HEK293 (cell line): ENCODE results near the gene C19orf12.
A peak's percentile ranks its signal among the peaks of the same experiment; 100 is the strongest.

Experiments
- GLI2 ChIP-seq: fragments of 450-650 bp; formaldehyde crosslinking; IDR thresholded peaks from 2 replicates; pipeline ENCODE4; 2017; ENCODE audit warnings: missing biosample characterization, missing genetic modification characterization, low read depth, borderline replicate concordance
- KLF10 ChIP-seq: fragments of 450-650 bp; IDR thresholded peaks from 2 replicates; pipeline ENCODE4 v1.5.1; 2018; ENCODE audit warnings: missing biosample characterization, mild to moderate bottlenecking, missing genetic modification characterization
- RBAK ChIP-seq: fragments of 450-650 bp; formaldehyde crosslinking; IDR thresholded peaks from 2 replicates; pipeline ENCODE4 v1.5.1; 2016; ENCODE audit warnings: missing biosample characterization, missing genetic modification characterization
- SCRT1 ChIP-seq: fragments of 450-650 bp; formaldehyde crosslinking; IDR thresholded peaks from 2 replicates; pipeline ENCODE4 v1.5.1; 2016; ENCODE audit warnings: missing biosample characterization, missing genetic modification characterization, borderline replicate concordance
- WT1 ChIP-seq: fragments of 450-650 bp; formaldehyde crosslinking; IDR thresholded peaks from 2 replicates; pipeline ENCODE4 v1.5.1; 2016; ENCODE audit warnings: missing biosample characterization, missing genetic modification characterization
- ZNF174 ChIP-seq: fragments of 450-650 bp; formaldehyde crosslinking; IDR thresholded peaks from 2 replicates; pipeline ENCODE4 v1.5.0; 2017; ENCODE audit warnings: missing biosample characterization, mild to moderate bottlenecking, missing genetic modification characterization
- ZNF324 ChIP-seq: fragments of 450-650 bp; formaldehyde crosslinking; IDR thresholded peaks from 2 replicates; pipeline ENCODE4 v1.5.1; 2016; ENCODE audit warnings: missing biosample characterization, missing genetic modification characterization
- ZNF48 ChIP-seq: fragments of 450-650 bp; formaldehyde crosslinking; IDR thresholded peaks from 2 replicates; pipeline ENCODE4 v1.5.1; 2016; ENCODE audit warnings: missing biosample characterization, missing genetic modification characterization
- ZNF548 ChIP-seq: fragments of 450-650 bp; formaldehyde crosslinking; IDR thresholded peaks from 2 replicates; pipeline ENCODE4 v1.5.1; 2016; ENCODE audit warnings: missing biosample characterization, missing genetic modification characterization
- ZNF777 ChIP-seq: fragments of 450-650 bp; formaldehyde crosslinking; IDR thresholded peaks from 2 replicates; pipeline ENCODE4 v1.5.1; 2017; ENCODE audit warnings: missing biosample characterization, missing genetic modification characterization, borderline replicate concordance
- ZNF791 ChIP-seq: fragments of 450-650 bp; formaldehyde crosslinking; IDR thresholded peaks from 2 replicates; pipeline ENCODE4 v1.5.1; 2016; ENCODE audit warnings: missing biosample characterization, missing genetic modification characterization
- ZNF830 ChIP-seq: fragments of 450-650 bp; IDR thresholded peaks from 2 replicates; pipeline ENCODE4 v1.5.0; 2018; ENCODE audit warnings: missing biosample characterization, missing genetic modification characterization, low read depth, mild to moderate bottlenecking, moderate library complexity
- TF ChIP-seq, protein P1 (sequence below): fragments of 450-650 bp; formaldehyde crosslinking; IDR thresholded peaks from 2 replicates; pipeline ENCODE4 v1.5.1; 2016; ENCODE audit warnings: missing biosample characterization, missing genetic modification characterization
- TF ChIP-seq, protein P2 (sequence below): fragments of 450-650 bp; formaldehyde crosslinking; IDR thresholded peaks from 2 replicates; pipeline ENCODE4 v1.5.1; 2016; ENCODE audit warnings: missing biosample characterization, missing genetic modification characterization
- TF ChIP-seq, protein P3 (sequence below): fragments of 450-650 bp; formaldehyde crosslinking; IDR thresholded peaks from 2 replicates; pipeline ENCODE4 v1.5.1; 2016; ENCODE audit warnings: missing biosample characterization, missing genetic modification characterization
- TF ChIP-seq, protein P4 (sequence below): fragments of 450-650 bp; formaldehyde crosslinking; conservative IDR thresholded peaks from 2 replicates; pipeline ENCODE4 v1.5.1; 2016; ENCODE audit warnings: low read depth, missing biosample characterization, missing genetic modification characterization
- TF ChIP-seq, protein P5 (sequence below): fragments of 450-650 bp; formaldehyde crosslinking; IDR thresholded peaks from 2 replicates; pipeline ENCODE4 v1.5.1; 2016; ENCODE audit warnings: missing biosample characterization, missing genetic modification characterization, borderline replicate concordance
- TF ChIP-seq, protein P6 (sequence below): fragments of 450-650 bp; formaldehyde crosslinking; IDR thresholded peaks from 2 replicates; pipeline ENCODE4 v1.5.1; 2016; ENCODE audit warnings: missing biosample characterization, missing genetic modification characterization
- TF ChIP-seq, protein P7 (sequence below): fragments of 450-650 bp; formaldehyde crosslinking; IDR thresholded peaks from 2 replicates; pipeline ENCODE4 v1.5.1; 2016; ENCODE audit warnings: missing biosample characterization, missing genetic modification characterization

Gene C19orf12

DNA sequence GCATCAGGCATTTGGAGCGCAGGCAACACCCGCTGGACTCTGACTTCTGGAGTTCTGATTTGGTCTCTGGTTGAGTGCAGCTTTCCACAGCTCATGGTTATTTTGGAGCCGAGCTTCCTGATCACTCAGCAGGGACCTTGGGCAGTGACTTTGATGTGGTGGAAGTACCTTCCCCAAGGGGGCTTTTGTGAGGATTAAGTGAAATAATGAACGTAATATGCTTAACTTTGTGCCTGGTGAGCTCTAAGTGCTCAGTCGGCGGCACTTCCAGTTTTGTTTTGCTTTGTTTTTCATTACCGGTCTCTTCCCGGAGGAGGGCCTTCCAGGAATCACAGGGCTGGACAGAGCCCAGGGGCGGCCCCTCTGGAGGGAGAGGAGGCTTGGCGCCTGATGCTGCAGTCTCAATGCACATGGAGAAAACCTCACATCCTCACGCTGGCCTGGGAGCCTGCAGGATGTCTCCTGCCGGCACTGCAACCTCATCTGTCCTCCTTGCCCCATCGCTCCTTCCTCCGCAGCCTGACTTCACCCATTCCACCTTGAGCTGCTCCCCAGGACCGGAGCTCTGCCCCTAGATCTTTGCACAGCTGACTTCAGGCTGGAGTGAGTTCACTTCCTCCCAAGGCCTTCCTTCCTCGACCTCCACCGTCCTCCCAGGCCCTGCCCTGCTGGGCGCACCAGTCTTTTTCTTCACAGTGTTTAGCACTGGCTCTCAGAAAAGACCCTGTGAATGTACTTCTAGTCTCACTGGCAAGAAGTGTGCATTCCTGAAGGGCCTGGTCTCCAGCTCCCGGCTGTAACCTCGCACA is 48.3 kb downstream of the C19orf12 start (continued):
- TF ChIP-seq ZNF777 (tag by site-specific recombination) (no peak), ZNF791 (no peak), ZNF830 (tag by site-specific recombination) (no peak), ZNF324 (tag by site-specific recombination) (0 out of 2 replicates have a peak, but pooled peaks have one; percentile 58), SCRT1 (tag by site-specific recombination) (no peak), RBAK (tag by site-specific recombination) (no peak), KLF10 (tag by site-specific recombination) (no peak; the same call in none of the 2 replicates), ZNF174 (no peak), ZNF48 (no peak), ZNF548 (tag by site-specific recombination) (no peak), GLI2 (tag by site-specific recombination) (peak; percentile 80; the same call in 1 of the 2 replicates), WT1 (no peak)
- TF ChIP-seq, protein P1, sequence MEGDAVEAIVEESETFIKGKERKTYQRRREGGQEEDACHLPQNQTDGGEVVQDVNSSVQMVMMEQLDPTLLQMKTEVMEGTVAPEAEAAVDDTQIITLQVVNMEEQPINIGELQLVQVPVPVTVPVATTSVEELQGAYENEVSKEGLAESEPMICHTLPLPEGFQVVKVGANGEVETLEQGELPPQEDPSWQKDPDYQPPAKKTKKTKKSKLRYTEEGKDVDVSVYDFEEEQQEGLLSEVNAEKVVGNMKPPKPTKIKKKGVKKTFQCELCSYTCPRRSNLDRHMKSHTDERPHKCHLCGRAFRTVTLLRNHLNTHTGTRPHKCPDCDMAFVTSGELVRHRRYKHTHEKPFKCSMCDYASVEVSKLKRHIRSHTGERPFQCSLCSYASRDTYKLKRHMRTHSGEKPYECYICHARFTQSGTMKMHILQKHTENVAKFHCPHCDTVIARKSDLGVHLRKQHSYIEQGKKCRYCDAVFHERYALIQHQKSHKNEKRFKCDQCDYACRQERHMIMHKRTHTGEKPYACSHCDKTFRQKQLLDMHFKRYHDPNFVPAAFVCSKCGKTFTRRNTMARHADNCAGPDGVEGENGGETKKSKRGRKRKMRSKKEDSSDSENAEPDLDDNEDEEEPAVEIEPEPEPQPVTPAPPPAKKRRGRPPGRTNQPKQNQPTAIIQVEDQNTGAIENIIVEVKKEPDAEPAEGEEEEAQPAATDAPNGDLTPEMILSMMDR (tag by site-specific recombination), result no peak
- TF ChIP-seq, protein P2, sequence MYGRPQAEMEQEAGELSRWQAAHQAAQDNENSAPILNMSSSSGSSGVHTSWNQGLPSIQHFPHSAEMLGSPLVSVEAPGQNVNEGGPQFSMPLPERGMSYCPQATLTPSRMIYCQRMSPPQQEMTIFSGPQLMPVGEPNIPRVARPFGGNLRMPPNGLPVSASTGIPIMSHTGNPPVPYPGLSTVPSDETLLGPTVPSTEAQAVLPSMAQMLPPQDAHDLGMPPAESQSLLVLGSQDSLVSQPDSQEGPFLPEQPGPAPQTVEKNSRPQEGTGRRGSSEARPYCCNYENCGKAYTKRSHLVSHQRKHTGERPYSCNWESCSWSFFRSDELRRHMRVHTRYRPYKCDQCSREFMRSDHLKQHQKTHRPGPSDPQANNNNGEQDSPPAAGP (tag by site-specific recombination), result no peak; the same call in 1 of the 2 replicates
- TF ChIP-seq, protein P3, sequence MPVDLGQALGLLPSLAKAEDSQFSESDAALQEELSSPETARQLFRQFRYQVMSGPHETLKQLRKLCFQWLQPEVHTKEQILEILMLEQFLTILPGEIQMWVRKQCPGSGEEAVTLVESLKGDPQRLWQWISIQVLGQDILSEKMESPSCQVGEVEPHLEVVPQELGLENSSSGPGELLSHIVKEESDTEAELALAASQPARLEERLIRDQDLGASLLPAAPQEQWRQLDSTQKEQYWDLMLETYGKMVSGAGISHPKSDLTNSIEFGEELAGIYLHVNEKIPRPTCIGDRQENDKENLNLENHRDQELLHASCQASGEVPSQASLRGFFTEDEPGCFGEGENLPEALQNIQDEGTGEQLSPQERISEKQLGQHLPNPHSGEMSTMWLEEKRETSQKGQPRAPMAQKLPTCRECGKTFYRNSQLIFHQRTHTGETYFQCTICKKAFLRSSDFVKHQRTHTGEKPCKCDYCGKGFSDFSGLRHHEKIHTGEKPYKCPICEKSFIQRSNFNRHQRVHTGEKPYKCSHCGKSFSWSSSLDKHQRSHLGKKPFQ (tag by site-specific recombination), result peak; percentile 66; the same call in 1 of the 2 replicates
- TF ChIP-seq, protein P4, sequence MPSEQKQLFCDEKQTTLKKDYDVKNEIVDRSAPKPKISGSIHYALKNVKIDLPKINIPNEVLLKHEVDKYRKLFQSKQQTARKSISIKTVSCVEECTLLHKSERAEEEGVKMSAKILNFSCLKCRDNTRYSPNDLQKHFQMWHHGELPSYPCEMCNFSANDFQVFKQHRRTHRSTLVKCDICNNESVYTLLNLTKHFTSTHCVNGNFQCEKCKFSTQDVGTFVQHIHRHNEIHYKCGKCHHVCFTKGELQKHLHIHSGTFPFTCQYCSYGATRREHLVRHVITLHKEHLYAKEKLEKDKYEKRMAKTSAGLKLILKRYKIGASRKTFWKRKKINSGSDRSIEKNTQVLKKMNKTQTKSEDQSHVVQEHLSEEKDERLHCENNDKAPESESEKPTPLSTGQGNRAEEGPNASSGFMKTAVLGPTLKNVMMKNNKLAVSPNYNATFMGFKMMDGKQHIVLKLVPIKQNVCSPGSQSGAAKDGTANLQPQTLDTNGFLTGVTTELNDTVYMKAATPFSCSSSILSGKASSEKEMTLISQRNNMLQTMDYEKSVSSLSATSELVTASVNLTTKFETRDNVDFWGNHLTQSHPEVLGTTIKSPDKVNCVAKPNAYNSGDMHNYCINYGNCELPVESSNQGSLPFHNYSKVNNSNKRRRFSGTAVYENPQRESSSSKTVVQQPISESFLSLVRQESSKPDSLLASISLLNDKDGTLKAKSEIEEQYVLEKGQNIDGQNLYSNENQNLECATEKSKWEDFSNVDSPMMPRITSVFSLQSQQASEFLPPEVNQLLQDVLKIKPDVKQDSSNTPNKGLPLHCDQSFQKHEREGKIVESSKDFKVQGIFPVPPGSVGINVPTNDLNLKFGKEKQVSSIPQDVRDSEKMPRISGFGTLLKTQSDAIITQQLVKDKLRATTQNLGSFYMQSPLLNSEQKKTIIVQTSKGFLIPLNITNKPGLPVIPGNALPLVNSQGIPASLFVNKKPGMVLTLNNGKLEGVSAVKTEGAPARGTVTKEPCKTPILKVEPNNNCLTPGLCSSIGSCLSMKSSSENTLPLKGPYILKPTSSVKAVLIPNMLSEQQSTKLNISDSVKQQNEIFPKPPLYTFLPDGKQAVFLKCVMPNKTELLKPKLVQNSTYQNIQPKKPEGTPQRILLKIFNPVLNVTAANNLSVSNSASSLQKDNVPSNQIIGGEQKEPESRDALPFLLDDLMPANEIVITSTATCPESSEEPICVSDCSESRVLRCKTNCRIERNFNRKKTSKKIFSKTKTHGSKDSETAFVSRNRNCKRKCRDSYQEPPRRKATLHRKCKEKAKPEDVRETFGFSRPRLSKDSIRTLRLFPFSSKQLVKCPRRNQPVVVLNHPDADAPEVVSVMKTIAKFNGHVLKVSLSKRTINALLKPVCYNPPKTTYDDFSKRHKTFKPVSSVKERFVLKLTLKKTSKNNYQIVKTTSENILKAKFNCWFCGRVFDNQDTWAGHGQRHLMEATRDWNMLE (tag by site-specific recombination), result no peak
- TF ChIP-seq, protein P5, sequence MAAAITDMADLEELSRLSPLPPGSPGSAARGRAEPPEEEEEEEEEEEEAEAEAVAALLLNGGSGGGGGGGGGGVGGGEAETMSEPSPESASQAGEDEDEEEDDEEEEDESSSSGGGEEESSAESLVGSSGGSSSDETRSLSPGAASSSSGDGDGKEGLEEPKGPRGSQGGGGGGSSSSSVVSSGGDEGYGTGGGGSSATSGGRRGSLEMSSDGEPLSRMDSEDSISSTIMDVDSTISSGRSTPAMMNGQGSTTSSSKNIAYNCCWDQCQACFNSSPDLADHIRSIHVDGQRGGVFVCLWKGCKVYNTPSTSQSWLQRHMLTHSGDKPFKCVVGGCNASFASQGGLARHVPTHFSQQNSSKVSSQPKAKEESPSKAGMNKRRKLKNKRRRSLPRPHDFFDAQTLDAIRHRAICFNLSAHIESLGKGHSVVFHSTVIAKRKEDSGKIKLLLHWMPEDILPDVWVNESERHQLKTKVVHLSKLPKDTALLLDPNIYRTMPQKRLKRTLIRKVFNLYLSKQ (tag by site-specific recombination), result no peak
- TF ChIP-seq, protein P6, sequence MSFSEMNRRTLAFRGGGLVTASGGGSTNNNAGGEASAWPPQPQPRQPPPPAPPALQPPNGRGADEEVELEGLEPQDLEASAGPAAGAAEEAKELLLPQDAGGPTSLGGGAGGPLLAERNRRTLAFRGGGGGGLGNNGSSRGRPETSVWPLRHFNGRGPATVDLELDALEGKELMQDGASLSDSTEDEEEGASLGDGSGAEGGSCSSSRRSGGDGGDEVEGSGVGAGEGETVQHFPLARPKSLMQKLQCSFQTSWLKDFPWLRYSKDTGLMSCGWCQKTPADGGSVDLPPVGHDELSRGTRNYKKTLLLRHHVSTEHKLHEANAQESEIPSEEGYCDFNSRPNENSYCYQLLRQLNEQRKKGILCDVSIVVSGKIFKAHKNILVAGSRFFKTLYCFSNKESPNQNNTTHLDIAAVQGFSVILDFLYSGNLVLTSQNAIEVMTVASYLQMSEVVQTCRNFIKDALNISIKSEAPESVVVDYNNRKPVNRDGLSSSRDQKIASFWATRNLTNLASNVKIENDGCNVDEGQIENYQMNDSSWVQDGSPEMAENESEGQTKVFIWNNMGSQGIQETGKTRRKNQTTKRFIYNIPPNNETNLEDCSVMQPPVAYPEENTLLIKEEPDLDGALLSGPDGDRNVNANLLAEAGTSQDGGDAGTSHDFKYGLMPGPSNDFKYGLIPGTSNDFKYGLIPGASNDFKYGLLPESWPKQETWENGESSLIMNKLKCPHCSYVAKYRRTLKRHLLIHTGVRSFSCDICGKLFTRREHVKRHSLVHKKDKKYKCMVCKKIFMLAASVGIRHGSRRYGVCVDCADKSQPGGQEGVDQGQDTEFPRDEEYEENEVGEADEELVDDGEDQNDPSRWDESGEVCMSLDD (tag by site-specific recombination), result no peak
- TF ChIP-seq, protein P7, sequence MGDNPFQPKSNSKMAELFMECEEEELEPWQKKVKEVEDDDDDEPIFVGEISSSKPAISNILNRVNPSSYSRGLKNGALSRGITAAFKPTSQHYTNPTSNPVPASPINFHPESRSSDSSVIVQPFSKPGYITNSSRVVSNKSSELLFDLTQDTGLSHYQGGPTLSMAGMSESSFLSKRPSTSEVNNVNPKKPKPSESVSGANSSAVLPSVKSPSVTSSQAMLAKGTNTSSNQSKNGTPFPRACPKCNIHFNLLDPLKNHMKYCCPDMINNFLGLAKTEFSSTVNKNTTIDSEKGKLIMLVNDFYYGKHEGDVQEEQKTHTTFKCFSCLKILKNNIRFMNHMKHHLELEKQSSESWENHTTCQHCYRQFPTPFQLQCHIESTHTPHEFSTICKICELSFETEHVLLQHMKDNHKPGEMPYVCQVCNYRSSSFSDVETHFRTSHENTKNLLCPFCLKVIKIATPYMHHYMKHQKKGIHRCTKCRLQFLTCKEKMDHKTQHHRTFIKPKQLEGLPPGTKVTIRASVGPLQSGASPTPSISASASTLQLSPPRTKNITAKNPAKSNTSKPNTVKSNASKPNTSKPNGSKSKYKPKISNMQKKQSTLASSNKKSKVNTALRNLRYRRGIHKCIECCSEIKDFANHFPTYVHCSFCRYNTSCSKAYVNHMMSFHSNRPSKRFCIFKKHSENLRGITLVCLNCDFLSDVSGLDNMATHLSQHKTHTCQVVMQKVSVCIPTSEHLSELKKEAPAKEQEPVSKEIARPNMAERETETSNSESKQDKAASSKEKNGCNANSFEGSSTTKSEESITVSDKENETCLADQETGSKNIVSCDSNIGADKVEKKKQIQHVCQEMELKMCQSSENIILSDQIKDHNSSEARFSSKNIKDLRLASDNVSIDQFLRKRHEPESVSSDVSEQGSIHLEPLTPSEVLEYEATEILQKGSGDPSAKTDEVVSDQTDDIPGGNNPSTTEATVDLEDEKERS (tag by site-specific recombination), result no peak
